ENCODE measurements around the gene PCDH9. TPM values are rescaled to one million over a fixed set of nuclear protein-coding genes. Genes with fewer than 3 reads are reported as not detected.

PCDH9 gene
- polyA plus RNA-seq, 3 donors from 2014 or later, result 0.56 to 0.77 TPM; not detected in 1

DNA sequence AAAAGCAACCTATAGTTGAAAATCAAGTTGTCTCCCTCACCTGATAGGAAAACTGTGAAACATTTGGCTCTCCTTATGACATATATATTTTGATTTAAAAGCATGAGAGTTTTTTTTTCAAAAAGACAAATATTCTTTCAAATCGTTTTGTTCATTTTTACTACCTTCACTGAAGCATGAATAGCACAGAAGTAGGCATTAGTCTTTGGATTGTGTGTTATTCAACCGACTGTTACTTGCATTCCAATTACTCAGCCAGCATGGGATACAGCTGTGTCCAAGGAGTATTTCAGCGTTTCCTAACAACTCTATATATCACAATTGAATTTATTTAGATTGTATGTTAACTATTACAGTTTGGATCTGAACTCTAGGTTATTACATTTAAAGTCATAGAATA, 135.2 kb downstream of the PCDH9 start:
- H3K36me3 Mint-ChIP-seq, result no peaks in the 10 kb centered on the region

DNA sequence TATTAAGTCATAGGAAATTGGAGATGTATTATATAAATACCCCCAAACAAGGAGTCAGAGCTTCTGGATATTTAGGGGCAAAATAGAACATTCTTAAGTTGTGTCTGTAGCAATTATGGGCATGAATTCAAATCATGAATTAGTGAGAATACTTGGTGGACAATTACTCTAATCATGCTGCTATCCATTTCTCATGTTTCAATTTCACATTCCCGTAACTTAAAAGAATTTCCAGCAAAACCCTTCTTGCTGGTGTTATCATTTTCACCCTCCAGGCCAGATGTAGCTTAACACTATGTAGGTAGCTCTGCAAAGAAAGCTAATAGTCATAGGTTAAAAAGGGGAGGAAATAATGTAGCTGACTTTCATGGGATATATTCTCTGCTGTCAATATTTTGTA, 136.1 kb downstream of the PCDH9 start:
- H3K36me3 Mint-ChIP-seq, result no peaks in the 10 kb centered on the region
- H3K27me3 Mint-ChIP-seq (ENCODE audit: low read depth in 3 of 3), result peaks cover 0 to 2% (median 0%) of the 10 kb centered on the region in 3 donors
- H3K4me1 Mint-ChIP-seq, result no peaks in the 10 kb centered on the region
- no peak overlapping the region for H3K27ac Mint-ChIP-seq
- no peak for DNase-seq
- H3K9me3 Mint-ChIP-seq, result peaks cover 0 to 15% (median under 1%) of the 10 kb centered on the region in 6 donors
- no peak overlapping the region for H3K4me3 Mint-ChIP-seq

More for the DNA sequence above, 135.2 kb downstream of the PCDH9 start:
- DNase-seq, result no peak
- Mint-ChIP-seq H3K4me1 (no peaks in the 10 kb centered on the region), H3K27me3 (ENCODE audit: low read depth in 3 of 3) (no peaks in the 10 kb centered on the region), H3K27ac (no peak overlapping the region), H3K9me3 (peaks cover 0 to 16% (median under 1%) of the 10 kb centered on the region in 6 donors), H3K4me3 (no peak overlapping the region)

- Mint-ChIP-seq H3K27me3 (ENCODE audit: low read depth in 3 of 3) (peaks cover 0 to 3% (median 0%) of the 10 kb centered on the region in 3 donors), H3K4me1 (no peaks in the 10 kb centered on the region), H3K4me3 (no peak overlapping the region), H3K36me3 (no peaks in the 10 kb centered on the region), H3K27ac (no peak overlapping the region), H3K9me3 (peaks cover 0 to 15% (median under 1%) of the 10 kb centered on the region in 6 donors)
- no peak for DNase-seq
These were observed 138.5 kb downstream of the PCDH9 start for GRCh38 chr13:67091603-67092002.

- Mint-ChIP-seq H3K4me3 (no peak overlapping the region), H3K9me3 (peaks cover 0 to 15% (median under 1%) of the 10 kb centered on the region in 6 donors), H3K4me1 (no peaks in the 10 kb centered on the region)
These were observed 139.3 kb downstream of the PCDH9 start for GRCh38 chr13:67090856-67091255.

GRCh38 chr13:67087527-67087926, 142.6 kb downstream of the PCDH9 start:
- Mint-ChIP-seq H3K9me3 (peaks cover 0 to 10% (median 2%) of the 10 kb centered on the region in 6 donors), H3K27me3 (ENCODE audit: low read depth in 3 of 3) (peaks cover 0 to 3% (median 0%) of the 10 kb centered on the region in 3 donors), H3K4me3 (no peak overlapping the region), H3K36me3 (no peaks in the 10 kb centered on the region), H3K4me1 (no peaks in the 10 kb centered on the region), H3K27ac (no peak overlapping the region)
- DNase-seq, result no peak

More at GRCh38 chr13:67090856-67091255, 139.3 kb downstream of the PCDH9 start:
- Mint-ChIP-seq H3K36me3 (no peaks in the 10 kb centered on the region), H3K27me3 (ENCODE audit: low read depth in 3 of 3) (peaks cover 0 to 3% (median 0%) of the 10 kb centered on the region in 3 donors), H3K27ac (no peak overlapping the region)
- no peak for DNase-seq

DNA sequence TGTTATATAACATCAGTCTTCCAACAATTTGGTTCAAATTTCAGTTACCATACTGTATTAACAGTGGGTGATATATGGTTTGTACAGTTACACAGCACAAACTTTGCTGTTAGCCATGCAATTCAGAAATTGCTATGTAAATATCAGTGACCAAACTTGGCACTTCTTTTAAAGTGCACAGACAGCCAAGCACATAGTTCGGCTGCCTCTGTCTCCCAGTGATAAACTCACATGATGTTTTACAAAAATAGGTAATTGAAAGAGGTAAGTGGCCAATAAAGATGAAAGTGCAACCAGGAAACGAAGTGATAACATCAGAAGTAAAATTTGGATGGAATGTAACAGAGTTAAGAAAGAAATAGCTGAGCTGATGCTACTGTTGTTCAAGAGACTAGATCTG, 143.9 kb downstream of the PCDH9 start:
- Mint-ChIP-seq H3K27ac (no peak overlapping the region), H3K36me3 (no peaks in the 10 kb centered on the region), H3K9me3 (peaks cover 0 to 10% (median 2%) of the 10 kb centered on the region in 6 donors), H3K4me3 (no peak overlapping the region), H3K27me3 (ENCODE audit: low read depth in 3 of 3) (peaks cover 0 to 3% (median 0%) of the 10 kb centered on the region in 3 donors), H3K4me1 (no peaks in the 10 kb centered on the region)
- DNase-seq, result no peak

- H3K9me3 Mint-ChIP-seq, result peaks cover 0 to 9% (median 2%) of the 10 kb centered on the region in 6 donors
- no peaks in the 10 kb centered on the region for H3K36me3 Mint-ChIP-seq
- H3K4me3 Mint-ChIP-seq, result no peak overlapping the region
- DNase-seq, result no peak
- no peak overlapping the region for H3K27ac Mint-ChIP-seq
- H3K4me1 Mint-ChIP-seq, result no peaks in the 10 kb centered on the region
- peaks cover 0 to 2% (median 0%) of the 10 kb centered on the region in 3 donors for H3K27me3 Mint-ChIP-seq (ENCODE audit: low read depth in 3 of 3)
These were observed 146.1 kb downstream of the PCDH9 start for GRCh38 chr13:67084066-67084465.

- Mint-ChIP-seq H3K9me3 (peaks cover 0 to 14% (median 2%) of the 10 kb centered on the region in 6 donors), H3K4me3 (no peak overlapping the region), H3K4me1 (no peaks in the 10 kb centered on the region), H3K27ac (no peak overlapping the region), H3K36me3 (no peaks in the 10 kb centered on the region), H3K27me3 (ENCODE audit: low read depth in 3 of 3) (peaks cover 0 to 2% (median 0%) of the 10 kb centered on the region in 3 donors)
- no peak for DNase-seq
These were observed 146.6 kb downstream of the PCDH9 start for GRCh38 chr13:67083519-67083918.

- Mint-ChIP-seq H3K4me3 (no peak overlapping the region), H3K9me3 (peaks cover 1 to 14% (median 5%) of the 10 kb centered on the region in 6 donors), H3K27ac (no peak overlapping the region), H3K4me1 (no peaks in the 10 kb centered on the region), H3K27me3 (ENCODE audit: low read depth in 3 of 3) (no peaks in the 10 kb centered on the region), H3K36me3 (no peaks in the 10 kb centered on the region)
- no peak for DNase-seq
These were observed 149.8 kb downstream of the PCDH9 start for GRCh38 chr13:67080351-67080750.

DNA sequence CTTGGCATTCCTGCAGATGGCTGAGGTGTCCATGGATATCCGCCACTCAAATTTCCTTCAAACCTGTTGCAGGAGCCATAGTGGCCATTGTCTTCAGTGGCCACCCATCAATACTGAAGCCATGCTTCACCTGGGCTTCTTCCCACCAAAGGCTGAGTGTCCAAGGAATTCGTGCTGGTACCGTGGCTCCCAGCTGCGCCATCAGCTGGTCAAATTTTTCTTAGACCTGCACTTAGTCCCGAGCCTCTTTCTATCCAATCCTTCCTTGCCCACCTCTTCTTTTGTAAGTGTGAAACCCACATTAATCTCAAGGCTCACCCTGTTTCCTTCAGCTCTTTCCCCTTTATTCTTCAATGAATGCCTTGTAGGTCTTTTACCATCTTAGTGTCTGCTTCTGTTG, 152.1 kb downstream of the PCDH9 start:
- Mint-ChIP-seq H3K4me1 (no peaks in the 10 kb centered on the region), H3K9me3 (peaks cover 1 to 14% (median 3%) of the 10 kb centered on the region in 6 donors), H3K27ac (no peak overlapping the region), H3K36me3 (no peaks in the 10 kb centered on the region), H3K4me3 (no peak overlapping the region), H3K27me3 (ENCODE audit: low read depth in 3 of 3) (no peaks in the 10 kb centered on the region)
- no peak for DNase-seq

DNA sequence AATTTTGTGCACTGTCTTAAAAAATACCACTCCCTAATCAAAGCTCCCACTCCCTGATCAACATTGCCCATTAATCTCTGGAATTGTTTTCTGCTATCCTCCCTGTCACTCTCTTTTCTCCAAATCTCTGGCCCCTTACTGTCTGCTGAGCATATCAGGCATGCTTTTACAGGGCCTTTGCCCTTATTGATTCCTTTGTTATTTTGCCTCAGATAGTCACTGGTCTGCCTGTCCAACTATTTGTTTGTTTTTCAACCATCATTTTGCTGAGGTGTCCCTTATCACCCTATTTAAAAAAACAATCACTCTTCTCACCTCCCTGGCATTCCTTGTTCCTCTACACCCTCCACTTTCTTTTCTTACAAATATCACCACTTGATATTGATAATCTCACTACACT, 153.0 kb downstream of the PCDH9 start:
- H3K27me3 Mint-ChIP-seq (ENCODE audit: low read depth in 3 of 3), result no peaks in the 10 kb centered on the region
- no peak overlapping the region for H3K4me3 Mint-ChIP-seq
- no peak overlapping the region for H3K27ac Mint-ChIP-seq
- no peaks in the 10 kb centered on the region for H3K36me3 Mint-ChIP-seq
- no peak for DNase-seq
- peaks cover 1 to 18% (median 3%) of the 10 kb centered on the region in 6 donors for H3K9me3 Mint-ChIP-seq
- H3K4me1 Mint-ChIP-seq, result peaks cover 0 to 5% of the 10 kb centered on the region in 2 donors

- no peak overlapping the region for H3K4me3 Mint-ChIP-seq
- no peak for DNase-seq
- no peak overlapping the region for H3K27ac Mint-ChIP-seq
These were observed 153.8 kb downstream of the PCDH9 start for GRCh38 chr13:67076378-67076777.

DNA sequence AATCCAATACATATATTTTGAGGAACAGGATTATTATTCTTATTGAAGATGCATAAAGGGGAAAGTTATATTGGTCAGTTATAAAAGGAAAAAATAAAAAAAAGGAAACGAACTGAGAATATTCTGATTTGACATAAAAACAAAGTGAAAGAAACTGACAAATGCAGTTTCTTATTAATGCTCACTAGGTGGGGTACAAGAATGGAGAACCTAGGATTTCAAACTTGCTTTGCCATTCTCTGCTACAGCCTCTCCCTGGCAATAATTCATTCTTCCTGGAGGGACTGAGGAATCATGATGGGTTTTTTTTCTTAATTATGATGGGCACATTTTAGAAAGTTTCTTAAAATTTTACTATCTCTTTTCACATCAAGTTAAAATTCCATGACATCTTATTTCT, 154.9 kb downstream of the PCDH9 start:
- no peak for DNase-seq
- no peaks in the 10 kb centered on the region for H3K36me3 Mint-ChIP-seq
- peaks cover 0 to 10% of the 10 kb centered on the region in 2 donors for H3K4me1 Mint-ChIP-seq
- no peaks in the 10 kb centered on the region for H3K27me3 Mint-ChIP-seq (ENCODE audit: low read depth in 3 of 3)
- peaks cover 0 to 21% (median 3%) of the 10 kb centered on the region in 6 donors for H3K9me3 Mint-ChIP-seq
- H3K27ac Mint-ChIP-seq, result no peak overlapping the region
- no peak overlapping the region for H3K4me3 Mint-ChIP-seq

More at GRCh38 chr13:67076378-67076777, 153.8 kb downstream of the PCDH9 start:
- peaks cover 0 to 10% of the 10 kb centered on the region in 2 donors for H3K4me1 Mint-ChIP-seq
- no peaks in the 10 kb centered on the region for H3K36me3 Mint-ChIP-seq
- H3K9me3 Mint-ChIP-seq, result peaks cover 1 to 21% (median 3%) of the 10 kb centered on the region in 6 donors
- no peaks in the 10 kb centered on the region for H3K27me3 Mint-ChIP-seq (ENCODE audit: low read depth in 3 of 3)

DNA sequence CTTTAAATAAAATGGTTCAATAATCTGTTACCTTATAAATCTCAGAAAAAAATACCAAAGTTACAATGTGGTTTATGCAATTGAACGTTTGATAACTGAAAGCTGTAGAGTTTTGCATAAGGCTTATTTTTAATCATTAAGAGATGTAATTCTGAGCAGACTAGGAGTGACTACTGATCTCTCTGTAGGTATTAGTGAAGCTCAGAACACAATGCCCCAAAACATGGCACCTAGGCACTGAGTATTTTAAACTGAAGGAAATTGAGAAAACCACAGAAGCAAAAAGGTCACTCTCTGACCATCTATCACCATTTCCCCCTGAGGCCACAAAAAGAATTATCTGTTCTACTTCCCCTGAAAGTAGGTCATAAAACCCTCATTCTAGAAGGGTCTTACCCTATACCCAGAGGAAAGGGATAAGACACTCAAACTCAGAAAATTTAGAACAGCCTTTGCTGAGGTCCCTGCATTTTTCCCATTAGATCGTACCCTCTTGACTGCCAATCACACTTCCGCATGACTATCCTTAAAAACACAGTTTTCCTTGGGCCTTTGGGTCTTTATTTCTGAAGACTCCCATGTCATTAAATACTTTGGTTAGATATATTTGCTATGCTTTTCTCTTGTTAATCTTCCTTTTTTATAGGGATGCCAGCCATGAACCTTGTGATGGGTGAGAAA, 158.1 kb downstream of the PCDH9 start:
- no peak for DNase-seq
- peaks cover 0 to 7% (median 1%) of the 10 kb centered on the region in 6 donors for H3K9me3 Mint-ChIP-seq
- H3K27ac Mint-ChIP-seq, result no peak overlapping the region
- H3K27me3 Mint-ChIP-seq (ENCODE audit: low read depth in 3 of 3), result no peaks in the 10 kb centered on the region
- no peak overlapping the region for H3K4me3 Mint-ChIP-seq
- H3K36me3 Mint-ChIP-seq, result no peaks in the 10 kb centered on the region
- peaks cover 0 to 10% of the 10 kb centered on the region in 2 donors for H3K4me1 Mint-ChIP-seq
